SU-DHL-6 (cell line): ENCODE results near the gene FRMD4B.

Experiments
- CTCF ChIP-seq: fragments of 200-600 bp; sonication (generic); IDR thresholded peaks from one replicate; pipeline ENCODE4 v1.5.1; 2017; ENCODE audit warnings: antibody characterized with exemption, mild to moderate bottlenecking, low read length, moderate library complexity; ENCODE audit not compliant: insufficient read depth, poor library complexity, severe bottlenecking
- EZH2phosphoT487 ChIP-seq: fragments of 200-600 bp; sonication (generic), shearing (Covaris generic); conservative IDR thresholded peaks from 2 replicates; pipeline ENCODE4 v1.6.1; 2018; ENCODE audit warnings: mild to moderate bottlenecking, antibody characterized with exemption, low read length, moderate library complexity, mixed read lengths

- TF ChIP-seq CTCF (no peak), EZH2phosphoT487 (no peak)
Measured at GRCh38 chr3:69292959-69293574, 92.8 kb downstream of the FRMD4B start.
